A549 (cell line): ENCODE results near the gene WDFY1.

Experiments used
- KDM5A ChIP-seq: fragments of 200-600 bp; sonication (generic); IDR thresholded peaks from 2 replicates; pipeline ENCODE4 v1.6.1; 2016; ENCODE audit warnings: antibody characterized with exemption, mild to moderate bottlenecking
- MYC ChIP-seq: IDR thresholded peaks from 2 replicates; pipeline ENCODE4 v1.6.1; 2012; ENCODE audit warnings: mild to moderate bottlenecking, inconsistent platforms, low read length, improper control_type of control experiment, borderline replicate concordance
- NPAS2 ChIP-seq: fragments of 250-450 bp; sonication (Bioruptor Pico); IDR thresholded peaks from 2 replicates; pipeline ENCODE4 v1.8.0; 2022; ENCODE audit warnings: mild to moderate bottlenecking, moderate library complexity, borderline replicate concordance
- PHF8 ChIP-seq: fragments of 200-600 bp; sonication (generic); IDR thresholded peaks from 2 replicates; pipeline ENCODE4 v1.6.1; 2016; ENCODE audit warnings: low read depth, mild to moderate bottlenecking, antibody characterized with exemption, moderate library complexity, borderline replicate concordance
- POLR2A ChIP-seq: IDR thresholded peaks from 2 replicates; pipeline ENCODE4 v1.6.1; 2012; ENCODE audit warnings: mild to moderate bottlenecking, low read length
- RAD21 ChIP-seq, 2 experiments: fragments of >200 bp in 1 of 2; sonication (Bioruptor Twin) in 1 of 2; formaldehyde crosslinking in 1 of 2; IDR thresholded peaks in 1 of 2; conservative IDR thresholded peaks in 1 of 2; 2 replicates in 1 of 2; 3 replicates in 1 of 2; pipeline ENCODE4 v1.6.1; 2012 to 2018; ENCODE audit warnings: inconsistent platforms in 1 of 2
- RCOR1 ChIP-seq: fragments of 150-350 bp; IDR thresholded peaks from 2 replicates; pipeline ENCODE4 v1.6.1; 2014; ENCODE audit warnings: antibody characterized with exemption, low read length, low read depth
- TF ChIP-seq, protein P1 (sequence below): fragments of >200 bp; sonication (Bioruptor Twin); formaldehyde crosslinking; IDR thresholded peaks from 3 replicates; pipeline ENCODE4 v1.5.1; 2016
- TF ChIP-seq, protein P2 (sequence below): IDR thresholded peaks from 2 replicates; pipeline ENCODE4 v1.6.1; 2012; ENCODE audit warnings: low read depth, borderline replicate concordance
- TF ChIP-seq, protein P3 (sequence below): IDR thresholded peaks from 2 replicates; pipeline ENCODE4 v1.6.1; 2012

DNA sequence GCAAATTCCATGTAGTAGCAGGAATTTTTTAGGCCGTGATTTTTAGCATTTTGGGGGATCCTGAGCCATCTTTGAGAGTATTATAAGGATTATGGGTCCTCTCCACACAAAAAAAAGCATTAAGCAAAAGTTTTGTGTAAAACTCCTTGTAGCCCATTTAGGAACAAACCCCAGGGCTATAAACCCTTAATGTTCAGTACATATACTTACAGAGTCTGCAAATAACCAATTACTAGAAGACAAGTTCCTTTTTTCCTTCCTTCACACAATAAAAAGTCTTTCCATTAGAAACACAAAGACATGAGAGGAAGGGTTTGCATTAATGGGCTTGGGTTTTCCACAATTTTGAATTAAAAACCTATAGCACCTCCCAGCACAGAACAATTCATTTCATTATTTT is 44.6 kb downstream of the WDFY1 start:
- TF ChIP-seq, protein P1, sequence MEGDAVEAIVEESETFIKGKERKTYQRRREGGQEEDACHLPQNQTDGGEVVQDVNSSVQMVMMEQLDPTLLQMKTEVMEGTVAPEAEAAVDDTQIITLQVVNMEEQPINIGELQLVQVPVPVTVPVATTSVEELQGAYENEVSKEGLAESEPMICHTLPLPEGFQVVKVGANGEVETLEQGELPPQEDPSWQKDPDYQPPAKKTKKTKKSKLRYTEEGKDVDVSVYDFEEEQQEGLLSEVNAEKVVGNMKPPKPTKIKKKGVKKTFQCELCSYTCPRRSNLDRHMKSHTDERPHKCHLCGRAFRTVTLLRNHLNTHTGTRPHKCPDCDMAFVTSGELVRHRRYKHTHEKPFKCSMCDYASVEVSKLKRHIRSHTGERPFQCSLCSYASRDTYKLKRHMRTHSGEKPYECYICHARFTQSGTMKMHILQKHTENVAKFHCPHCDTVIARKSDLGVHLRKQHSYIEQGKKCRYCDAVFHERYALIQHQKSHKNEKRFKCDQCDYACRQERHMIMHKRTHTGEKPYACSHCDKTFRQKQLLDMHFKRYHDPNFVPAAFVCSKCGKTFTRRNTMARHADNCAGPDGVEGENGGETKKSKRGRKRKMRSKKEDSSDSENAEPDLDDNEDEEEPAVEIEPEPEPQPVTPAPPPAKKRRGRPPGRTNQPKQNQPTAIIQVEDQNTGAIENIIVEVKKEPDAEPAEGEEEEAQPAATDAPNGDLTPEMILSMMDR: no peak
- TF ChIP-seq PHF8 (no peak), RCOR1 (no peak), KDM5A (no peak), POLR2A (no peak), NPAS2 (CRISPR knock-in tag) (no peak), MYC (no peak), RAD21 (conservative IDR thresholded peaks at IDR 0.05 in 1 of 2, IDR thresholded peaks at IDR 0.05 in 1 of 2) (no peak)
- TF ChIP-seq, protein P2, sequence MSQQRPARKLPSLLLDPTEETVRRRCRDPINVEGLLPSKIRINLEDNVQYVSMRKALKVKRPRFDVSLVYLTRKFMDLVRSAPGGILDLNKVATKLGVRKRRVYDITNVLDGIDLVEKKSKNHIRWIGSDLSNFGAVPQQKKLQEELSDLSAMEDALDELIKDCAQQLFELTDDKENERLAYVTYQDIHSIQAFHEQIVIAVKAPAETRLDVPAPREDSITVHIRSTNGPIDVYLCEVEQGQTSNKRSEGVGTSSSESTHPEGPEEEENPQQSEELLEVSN: no peak
- TF ChIP-seq, protein P3, sequence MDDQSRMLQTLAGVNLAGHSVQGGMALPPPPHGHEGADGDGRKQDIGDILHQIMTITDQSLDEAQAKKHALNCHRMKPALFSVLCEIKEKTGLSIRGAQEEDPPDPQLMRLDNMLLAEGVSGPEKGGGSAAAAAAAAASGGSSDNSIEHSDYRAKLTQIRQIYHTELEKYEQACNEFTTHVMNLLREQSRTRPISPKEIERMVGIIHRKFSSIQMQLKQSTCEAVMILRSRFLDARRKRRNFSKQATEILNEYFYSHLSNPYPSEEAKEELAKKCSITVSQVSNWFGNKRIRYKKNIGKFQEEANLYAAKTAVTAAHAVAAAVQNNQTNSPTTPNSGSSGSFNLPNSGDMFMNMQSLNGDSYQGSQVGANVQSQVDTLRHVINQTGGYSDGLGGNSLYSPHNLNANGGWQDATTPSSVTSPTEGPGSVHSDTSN: no peak
